Heart left ventricle (tissue), 16 donors: ENCODE data around the gene TNFRSF13B. TPM values are rescaled to one million over a fixed set of nuclear protein-coding genes. Genes with fewer than 3 reads are reported as not detected.
A peak's percentile ranks its signal among the peaks of the same experiment; 100 is the strongest.

Experiments
- ATAC-seq, 4 donors: fragments of 200-7000 bp; cut with Tn5 transposase; one replicate each; pipeline ENCODE4 v1.9.1; 2020 to 2022; ENCODE audit warnings: moderate library complexity in 4 of 4, mild to moderate bottlenecking in 3 of 4, moderate number of reproducible peaks in 1 of 4
- DNase-seq, 5 donors: peaks; one replicate each; pipeline ENCODE4 v3.0.0-alpha.2; 2020
- H3K27ac ChIP-seq, 12 donors: fragments of 200-600 bp; sonication (generic) in 4 of 12; one replicate each; pipeline versions ENCODE4 v1.5.0 to v1.8.0; 2016 to 2022; ENCODE audit warnings: mild to moderate bottlenecking in 2 of 12
- H3K27me3 ChIP-seq, 9 donors: fragments of 200-600 bp; sonication (generic) in 2 of 9; one replicate each; pipeline versions ENCODE4 v1.5.1 to v1.8.0; 2016 to 2022; ENCODE audit warnings: mild to moderate bottlenecking in 3 of 9
- H3K36me3 ChIP-seq, 9 donors: fragments of 200-600 bp; sonication (generic) in 2 of 9; one replicate each; pipeline versions ENCODE4 v1.5.0 to v1.8.0; 2018 to 2022; ENCODE audit warnings: mild to moderate bottlenecking in 2 of 9
- H3K4me1 ChIP-seq, 12 donors: fragments of 200-600 bp; sonication (generic) in 4 of 12; one replicate each; pipeline versions ENCODE4 v1.5.0 to v1.8.0; 2016 to 2022; ENCODE audit warnings: mild to moderate bottlenecking in 3 of 12
- H3K4me3 ChIP-seq, 12 donors: fragments of 200-600 bp; sonication (generic) in 4 of 12; one replicate each; pipeline versions ENCODE4 v1.5.0 to v1.8.0; 2017 to 2022; ENCODE audit warnings: mild to moderate bottlenecking in 9 of 12, moderate library complexity in 4 of 12
- H3K9me3 ChIP-seq, 12 donors: fragments of 200-600 bp; sonication (generic) in 4 of 12; one replicate each; pipeline versions ENCODE4 v1.5.0 to v1.8.0; 2016 to 2022; ENCODE audit warnings: mild to moderate bottlenecking in 1 of 12
- POLR2A ChIP-seq, 2 donors: fragments of 450-650 bp; IDR thresholded peaks; one replicate each; pipeline ENCODE4 v1.6.1; 2017; ENCODE audit warnings: antibody characterized with exemption in 2 of 2, mild to moderate bottlenecking in 2 of 2, moderate library complexity in 2 of 2
- WGBS, 4 donors: extraction: QIAGEN DNeasy Blood & Tissue Kit in 2 of 4; methylation state at CpG; one replicate each; pipeline versions ENCODE4 v1.1.5 to v1.1.7; 2013 to 2018; 5-methylcytosine and 5-hydroxymethylcytosine counted together
- intact Hi-C, 10 donors: fragments of 100-400 bp; cut with DNase I; formaldehyde crosslinking; loops; one replicate each; pipeline versions ENCODE4 v1.11.1 to v1.14.2; 2022
- long read RNA-seq, 3 donors: library from polyadenylated mRNA; unstranded; transcript quantifications; one replicate each; pipeline ENCODE4 v2.0.0, GENCODE V29; 2020 to 2021
- polyA plus RNA-seq, 2 donors: library from polyadenylated mRNA; stranded (reverse); fragments of 200-250 nt; gene quantifications; one replicate each; pipeline ENCODE4 v1.2.3, GENCODE V29; 2013
- total RNA-seq, 9 donors: library from RNA; depleted of rRNA in 2 of 9; stranded (reverse); fragments of >200 nt in 2 of 9; fragmentation: NEBNext Ultra II Directional in 3 of 9; extraction: Animal tissue kit (Norgen Biotek cat#: 25700) in 3 of 9; gene quantifications; one replicate each; pipeline versions ENCODE4 v1.1.0 to v1.2.4, GENCODE V29; 2016 to 2023
- TF ChIP-seq, protein P1 (sequence below), 12 donors: fragments of 200-600 bp; sonication (generic) in 4 of 12; IDR thresholded peaks; one replicate each; pipeline versions ENCODE4 v1.5.0 to v1.8.0; 2018 to 2022; ENCODE audit warnings: antibody characterized with exemption in 12 of 12, mild to moderate bottlenecking in 5 of 12
- donor health status: ischemic (EF 13 %, LVEDD 7.1; RV severe dilation, severe dysfunction).
- donor health status: healthy with polysubstance abuse.
- donor health status: DM: no; HTN: yes; CAD: no.
- donor health status: DM: no; HTN: no; CAD: no.
- donor health status: ischemic (EF 25% LVEDD 6.9; RV normal size, moderate dysfunction).
- donor health status: ischemic (EF 25% LVEDD 5.7; RV mildly dilated, moderate dysfunction).
- donor health status: healthy.
- donor health status: DM: yes; HTN: yes; CAD: no.
- donor health status: ischemic (EF 35%, LVEDD 5.7; RV mildly dilated, moderate dysfunction).
- donor health status: nonischemic (EF 11% LVEDD 7.7; RV severe dilation, severe dysfunction).
- donor health status: DM: yes; HTN: yes; CAD: no.
- donor health status: PGD.
- donor health status: ischemic (EF 29% LVEDD 5.4; RV normal size, mild dysfunction).
- donor health status: nonischemic (EF 23%, LVEDD 6.1; RV moderate dilation, normal function).

TNFRSF13B gene
- total RNA-seq (not detected), polyA plus RNA-seq (not detected)
- long read RNA-seq, donor 1: 0 reads
- long read RNA-seq, donor 2: 0 reads
- long read RNA-seq, donor 3: 0 reads

DNA sequence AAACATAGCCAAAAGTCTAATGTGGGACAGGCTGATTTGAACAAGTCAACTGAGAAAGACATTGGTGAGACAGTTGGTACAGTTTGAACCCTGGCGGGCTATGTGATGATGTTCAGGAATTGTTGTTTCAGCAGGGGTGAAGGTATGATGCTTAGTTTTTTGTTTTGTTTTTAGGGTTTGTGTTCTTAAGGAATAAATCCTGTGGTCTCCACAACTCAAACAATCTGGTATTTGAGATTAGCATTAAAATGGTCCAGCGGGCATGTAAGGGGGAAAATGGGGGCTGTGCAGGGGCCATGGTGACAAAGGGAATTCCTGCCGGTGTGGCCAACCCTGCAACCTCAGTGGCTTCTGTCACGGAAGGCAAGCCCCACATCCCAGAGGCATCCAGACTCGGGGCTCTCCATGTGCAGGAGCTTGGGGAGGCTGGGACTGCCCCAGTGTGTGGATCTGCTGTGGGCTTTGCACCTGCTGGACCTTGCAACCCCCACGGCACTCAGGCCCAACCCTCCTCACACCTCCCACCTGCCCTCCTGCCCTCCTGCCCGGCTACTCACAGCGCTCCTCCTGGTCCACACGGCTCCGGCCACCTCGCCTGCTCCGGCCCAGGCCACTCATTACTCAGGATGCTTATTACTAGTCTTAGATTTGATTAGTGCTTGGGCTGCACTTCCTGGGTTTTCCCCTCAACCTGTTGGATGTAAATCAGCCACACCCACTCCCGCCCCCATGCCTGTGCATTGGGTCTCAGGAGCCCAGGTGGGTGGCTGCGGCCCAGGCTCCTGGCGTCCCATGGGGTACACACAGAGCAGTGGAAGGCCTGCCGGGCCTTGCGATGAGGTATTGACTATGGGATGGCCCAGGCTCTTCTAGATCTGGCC is at the start of gene TNFRSF13B:
Gene TNFRSF13B (minus strand): TSS at position 661 of the 881 bp plus-strand sequence. CDS start 43 bp downstream, at position 618.
- intact Hi-C loops: no loop called here

GRCh38 chr17:17021194-17021863 is 49.4 kb upstream of the TNFRSF13B start:
- Histone ChIP-seq H3K4me1 (peaks cover 0 to 39% (median 28%) of the 10 kb centered on the region in 12 donors), H3K4me3 (no peak overlapping the region), H3K27ac (peak overlapping the region in 11 of 12 donors; percentile 30 to 85 (median 64)), H3K36me3 (no peaks in the 10 kb centered on the region), H3K27me3 (no peaks in the 10 kb centered on the region), H3K9me3 (no peaks in the 10 kb centered on the region)
- intact Hi-C loops: no loop called here
- peak; percentile 69 to 86 (median 73) for DNase-seq
- TF ChIP-seq, protein P1, sequence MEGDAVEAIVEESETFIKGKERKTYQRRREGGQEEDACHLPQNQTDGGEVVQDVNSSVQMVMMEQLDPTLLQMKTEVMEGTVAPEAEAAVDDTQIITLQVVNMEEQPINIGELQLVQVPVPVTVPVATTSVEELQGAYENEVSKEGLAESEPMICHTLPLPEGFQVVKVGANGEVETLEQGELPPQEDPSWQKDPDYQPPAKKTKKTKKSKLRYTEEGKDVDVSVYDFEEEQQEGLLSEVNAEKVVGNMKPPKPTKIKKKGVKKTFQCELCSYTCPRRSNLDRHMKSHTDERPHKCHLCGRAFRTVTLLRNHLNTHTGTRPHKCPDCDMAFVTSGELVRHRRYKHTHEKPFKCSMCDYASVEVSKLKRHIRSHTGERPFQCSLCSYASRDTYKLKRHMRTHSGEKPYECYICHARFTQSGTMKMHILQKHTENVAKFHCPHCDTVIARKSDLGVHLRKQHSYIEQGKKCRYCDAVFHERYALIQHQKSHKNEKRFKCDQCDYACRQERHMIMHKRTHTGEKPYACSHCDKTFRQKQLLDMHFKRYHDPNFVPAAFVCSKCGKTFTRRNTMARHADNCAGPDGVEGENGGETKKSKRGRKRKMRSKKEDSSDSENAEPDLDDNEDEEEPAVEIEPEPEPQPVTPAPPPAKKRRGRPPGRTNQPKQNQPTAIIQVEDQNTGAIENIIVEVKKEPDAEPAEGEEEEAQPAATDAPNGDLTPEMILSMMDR (IDR thresholded peaks at IDR 0.05): no peak
- no peak for TF ChIP-seq POLR2A (IDR thresholded peaks at IDR 0.05)
- WGBS, 4 donors: 32 to 50% (median 41%) methylated on average over 13 to 15 of the region's 15 CpGs
- ATAC-seq: peak; percentile 84 to 92 (median 86)

More for the DNA sequence above, at the start of gene TNFRSF13B:
- 90 to 96% (median 95%) methylated on average over 17 of the region's 17 CpGs for WGBS, 4 donors
- ATAC-seq (peak in 1 of 4 donors; percentile 34), DNase-seq (no peak)
- TF ChIP-seq, protein P1 (IDR thresholded peaks at IDR 0.05): no peak
- TF ChIP-seq POLR2A (IDR thresholded peaks at IDR 0.05): no peak
- H3K9me3 ChIP-seq: no peaks in the 10 kb centered on the region
- H3K27me3 ChIP-seq: no peaks in the 10 kb centered on the region
- H3K4me3 ChIP-seq: no peak within 1 kb of the TSS
- no peak within 1 kb of the TSS for H3K27ac ChIP-seq
- no peaks in the 10 kb centered on the region for H3K4me1 ChIP-seq
- no peaks in the 10 kb centered on the region for H3K36me3 ChIP-seq

GRCh38 chr17:17020821-17021193 is 48.9 kb upstream of the TNFRSF13B start:
- TF ChIP-seq, protein P1 (IDR thresholded peaks at IDR 0.05): no peak
- H3K9me3 ChIP-seq: no peaks in the 10 kb centered on the region
- intact Hi-C loops: no loop called here
- no peaks in the 10 kb centered on the region for H3K27me3 ChIP-seq
- DNase-seq (peak in 2 of 5 donors; percentile 19 to 27), ATAC-seq (no peak)
- H3K4me3 ChIP-seq: no peak overlapping the region
- no peaks in the 10 kb centered on the region for H3K36me3 ChIP-seq
- peak overlapping the region in 11 of 12 donors; percentile 30 to 85 (median 64) for H3K27ac ChIP-seq
- H3K4me1 ChIP-seq: peaks cover 0 to 36% (median 27%) of the 10 kb centered on the region in 12 donors
- WGBS, 4 donors: 79 to 93% (median 90%) methylated on average over 8 of the region's 8 CpGs
